Coronary artery (tissue), 2 donors: ENCODE results near the gene OLA1.

Experiments used
- DNase-seq: peaks from one replicate; pipeline ENCODE4 v3.0.0-alpha.2; 2017; ENCODE audit warnings: low spot score
- H3K27ac ChIP-seq, 2 donors: fragments of 200-600 bp; sonication (generic); one replicate each; pipeline ENCODE4 v1.5.1; 2016 to 2019
- H3K4me3 ChIP-seq: fragments of 200-600 bp; sonication (generic); 2 replicates; pipeline ENCODE4 v1.5.1; 2016; ENCODE audit warnings: mild to moderate bottlenecking, moderate library complexity
- CTCF ChIP-seq: fragments of 200-600 bp; sonication (generic); IDR thresholded peaks from one replicate; pipeline ENCODE4 v1.5.1; 2019; ENCODE audit warnings: antibody characterized with exemption

OLA1 gene

GRCh38 chr2:174195253-174195652 is 53.1 kb downstream of the OLA1 start:
- DNase-seq = no peak
- Histone ChIP-seq H3K27ac (no peak overlapping the region), H3K4me3 (no peak overlapping the region)
- TF ChIP-seq CTCF = no peak

DNA sequence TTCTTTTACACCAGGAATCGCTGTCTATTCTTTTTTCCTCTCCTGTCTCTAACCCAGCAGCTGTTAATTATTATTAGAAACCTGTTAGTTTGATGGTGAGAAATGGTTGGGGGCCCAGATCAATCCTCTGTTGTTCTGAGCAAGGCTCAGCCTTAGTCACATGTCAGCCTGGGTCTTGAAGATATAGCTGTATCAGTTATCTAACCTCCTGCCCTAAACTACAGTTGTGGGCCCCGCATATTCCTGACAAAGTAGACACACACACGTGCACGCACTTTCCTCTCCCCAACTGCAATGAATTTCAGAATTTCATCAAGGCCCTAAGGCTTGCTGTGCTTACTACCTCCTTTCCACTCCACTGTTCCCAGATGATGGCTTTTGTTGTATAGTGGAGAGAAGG is 54.6 kb downstream of the OLA1 start:
- Histone ChIP-seq H3K4me3 (no peak overlapping the region), H3K27ac (no peak overlapping the region)
- no peak for TF ChIP-seq CTCF
- no peak for DNase-seq

GRCh38 chr2:174192664-174193063 is 55.7 kb downstream of the OLA1 start:
- Histone ChIP-seq H3K4me3 (no peak overlapping the region), H3K27ac (no peak overlapping the region)
- no peak for DNase-seq
- TF ChIP-seq CTCF = no peak

- H3K27ac ChIP-seq = no peak overlapping the region
- DNase-seq = no peak
- H3K4me3 ChIP-seq = no peak overlapping the region
- TF ChIP-seq CTCF = no peak
Measured at GRCh38 chr2:174191342-174192074, 56.8 kb downstream of the OLA1 start.

DNA sequence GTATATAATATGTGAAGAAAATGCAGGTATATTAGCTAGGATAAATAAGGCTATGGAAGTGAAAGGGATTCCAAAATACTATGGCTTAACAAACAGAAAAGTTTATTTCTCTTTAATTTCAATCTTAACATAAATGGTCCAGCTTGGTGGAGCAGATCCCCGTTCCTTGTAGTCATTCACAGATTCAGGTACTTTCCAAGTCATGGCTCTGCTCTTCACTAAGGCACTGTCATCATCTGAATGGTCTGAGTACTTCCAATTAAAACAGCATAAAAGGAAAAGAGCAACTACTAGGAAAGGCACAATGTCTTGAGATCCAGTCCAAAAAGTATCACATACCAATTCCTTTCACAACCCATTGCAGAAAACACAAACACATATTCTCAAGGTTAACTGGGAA is 63.4 kb downstream of the OLA1 start:
- Histone ChIP-seq H3K27ac (no peak overlapping the region), H3K4me3 (no peak overlapping the region)
- DNase-seq = no peak
- no peak for TF ChIP-seq CTCF

GRCh38 chr2:174184504-174184903 is 63.8 kb downstream of the OLA1 start:
- no peak for TF ChIP-seq CTCF
- DNase-seq = no peak
- no peak overlapping the region for H3K4me3 ChIP-seq
- no peak overlapping the region for H3K27ac ChIP-seq

DNA sequence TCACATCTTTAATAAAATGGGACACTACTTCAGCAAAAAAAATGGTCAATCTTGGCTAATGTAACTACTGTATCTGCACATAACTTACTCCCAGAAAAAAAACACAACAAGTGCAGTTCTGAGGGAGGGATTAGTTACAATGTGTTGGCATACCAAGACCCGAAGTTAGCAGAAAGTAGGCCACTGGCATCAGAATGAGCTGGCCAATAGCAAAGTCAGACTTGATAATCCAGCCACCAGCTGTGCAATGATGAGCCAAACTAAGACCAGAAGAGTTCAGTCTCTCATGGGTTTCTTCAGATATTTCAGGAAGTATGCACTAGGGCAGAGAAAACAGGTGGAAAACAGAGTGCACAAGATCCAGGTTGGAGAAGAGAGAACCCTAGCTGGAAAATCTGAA is 65.3 kb downstream of the OLA1 start:
- no peak overlapping the region for H3K4me3 ChIP-seq
- no peak for TF ChIP-seq CTCF
- no peak overlapping the region for H3K27ac ChIP-seq
- DNase-seq = no peak
